HAP-1 (cell line): ENCODE data around the gene ADGRL3.
"Not testable (repeated sequence)": the region's sequence is repeated elsewhere in the genome, so short reads cannot be mapped to it uniquely, and the experiment has no call there.

Source experiments
- DNase-seq, 2 experiments: peaks; one replicate each; pipeline ENCODE4 v3.0.0-alpha.2; 2016 to 2020; ENCODE audit warnings: low spot score in 2 of 2
- H3K27me3 ChIP-seq: fragments of 250-450 bp; sonication (Bioruptor Pico); 2 replicates; pipeline ENCODE4 v1.5.1; 2020; ENCODE audit warnings: low read depth, mild to moderate bottlenecking, moderate library complexity
- H3K36me3 ChIP-seq: fragments of 250-450 bp; sonication (Bioruptor Pico); replicated peaks from 2 replicates; pipeline ENCODE4 v1.5.1; 2020; ENCODE audit warnings: mild to moderate bottlenecking
- H3K4me1 ChIP-seq: fragments of 250-450 bp; sonication (Bioruptor Pico); 2 replicates; pipeline ENCODE4 v1.5.1; 2020; ENCODE audit warnings: mild to moderate bottlenecking
- H3K4me3 ChIP-seq: fragments of 250-450 bp; sonication (Bioruptor Pico); 2 replicates; pipeline ENCODE4 v1.5.1; 2020; ENCODE audit warnings: mild to moderate bottlenecking, moderate library complexity
- H3K9me3 ChIP-seq: fragments of 250-450 bp; sonication (Bioruptor Pico); 2 replicates; pipeline ENCODE4 v1.5.1; 2020; ENCODE audit warnings: mild to moderate bottlenecking, moderate library complexity
- in situ Hi-C: fragments of 300-500 bp; cut with MboI; formaldehyde crosslinking; loops from 3 replicates; pipeline ENCODE4 v1.14.3; 2020; ENCODE audit warnings: low sequenced_read_pairs, inconsistent platforms, mixed read lengths

The ADGRL3 gene

GRCh38 chr4:61501812-61502211 is 301.7 kb downstream of the ADGRL3 start:
- Histone ChIP-seq H3K4me1 (peaks cover 16% of the 10 kb centered on the region), H3K27me3 (no peaks in the 10 kb centered on the region), H3K36me3 (no peaks in the 10 kb centered on the region), H3K9me3 (no peaks in the 10 kb centered on the region), H3K4me3 (no peak overlapping the region)
- DNase-seq = no peak
- in situ Hi-C loops = no loop called here

GRCh38 chr4:61505773-61506685 is 305.9 kb downstream of the ADGRL3 start:
- Histone ChIP-seq H3K9me3 (no peaks in the 10 kb centered on the region), H3K4me3 (no peak overlapping the region), H3K27me3 (no peaks in the 10 kb centered on the region), H3K4me1 (peaks cover 25% of the 10 kb centered on the region), H3K36me3 (no peaks in the 10 kb centered on the region)
- DNase-seq = peak; percentile 38 to 99
- in situ Hi-C loops = no loop called here

GRCh38 chr4:61507091-61507490 is 307.0 kb downstream of the ADGRL3 start:
- Histone ChIP-seq H3K4me1 (peaks cover 28% of the 10 kb centered on the region), H3K27me3 (no peaks in the 10 kb centered on the region), H3K9me3 (no peaks in the 10 kb centered on the region), H3K36me3 (no peaks in the 10 kb centered on the region), H3K4me3 (no peak overlapping the region)
- DNase-seq = peak in 1 of 2 experiments; percentile 87
- in situ Hi-C loops = no loop called here

GRCh38 chr4:61509721-61510241 is 309.7 kb downstream of the ADGRL3 start:
- in situ Hi-C loops, DNase-seq, H3K27me3 ChIP-seq, H3K9me3 ChIP-seq, H3K4me3 ChIP-seq, H3K36me3 ChIP-seq: not testable (repeated sequence)
- peaks cover 36% of the 10 kb centered on the region for H3K4me1 ChIP-seq

GRCh38 chr4:61511716-61512488 is 311.8 kb downstream of the ADGRL3 start:
- in situ Hi-C loops = no loop called here
- Histone ChIP-seq H3K4me3 (no peak overlapping the region), H3K9me3 (no peaks in the 10 kb centered on the region), H3K36me3 (no peaks in the 10 kb centered on the region), H3K4me1 (peaks cover 33% of the 10 kb centered on the region), H3K27me3 (no peaks in the 10 kb centered on the region)
- DNase-seq = no peak

GRCh38 chr4:61514991-61515390 is 314.9 kb downstream of the ADGRL3 start:
- Histone ChIP-seq H3K27me3 (no peaks in the 10 kb centered on the region), H3K9me3 (no peaks in the 10 kb centered on the region), H3K4me1 (peaks cover 18% of the 10 kb centered on the region), H3K36me3 (no peaks in the 10 kb centered on the region), H3K4me3 (no peak overlapping the region)
- peak; percentile 35 to 59 for DNase-seq
- in situ Hi-C loops = no loop called here

GRCh38 chr4:61517144-61517543 is 317.0 kb downstream of the ADGRL3 start:
- no peaks in the 10 kb centered on the region for H3K36me3 ChIP-seq
- no peaks in the 10 kb centered on the region for H3K9me3 ChIP-seq
- in situ Hi-C loops = no loop called here
- H3K27me3 ChIP-seq = no peaks in the 10 kb centered on the region
- peaks cover 15% of the 10 kb centered on the region for H3K4me1 ChIP-seq
- no peak for DNase-seq
- H3K4me3 ChIP-seq = no peak overlapping the region

GRCh38 chr4:61520166-61520565 is 320.0 kb downstream of the ADGRL3 start:
- in situ Hi-C loops = no loop called here
- Histone ChIP-seq H3K4me1 (peaks cover 7% of the 10 kb centered on the region), H3K4me3 (no peak overlapping the region), H3K27me3 (no peaks in the 10 kb centered on the region), H3K9me3 (no peaks in the 10 kb centered on the region), H3K36me3 (no peaks in the 10 kb centered on the region)
- no peak for DNase-seq

GRCh38 chr4:61520681-61521160 is 320.6 kb downstream of the ADGRL3 start:
- H3K9me3 ChIP-seq = no peaks in the 10 kb centered on the region
- no peaks in the 10 kb centered on the region for H3K27me3 ChIP-seq
- H3K4me3 ChIP-seq = no peak overlapping the region
- in situ Hi-C loops = no loop called here
- H3K4me1 ChIP-seq = peaks cover 4% of the 10 kb centered on the region
- DNase-seq = no peak
- H3K36me3 ChIP-seq = no peaks in the 10 kb centered on the region

- Histone ChIP-seq H3K27me3 (no peaks in the 10 kb centered on the region), H3K4me1 (peaks cover 4% of the 10 kb centered on the region), H3K36me3 (no peaks in the 10 kb centered on the region), H3K4me3 (no peak overlapping the region), H3K9me3 (no peaks in the 10 kb centered on the region)
- in situ Hi-C loops = no loop called here
- DNase-seq = no peak
Observed at GRCh38 chr4:61521451-61521850, 321.3 kb downstream of the ADGRL3 start.

- no peak overlapping the region for H3K4me3 ChIP-seq
- peaks cover 4% of the 10 kb centered on the region for H3K4me1 ChIP-seq
- H3K27me3 ChIP-seq = no peaks in the 10 kb centered on the region
- in situ Hi-C loops = no loop called here
- H3K36me3 ChIP-seq = no peaks in the 10 kb centered on the region
- no peaks in the 10 kb centered on the region for H3K9me3 ChIP-seq
- DNase-seq = no peak
Observed at GRCh38 chr4:61522312-61522711, 322.2 kb downstream of the ADGRL3 start.

GRCh38 chr4:61527888-61528287 is 327.8 kb downstream of the ADGRL3 start:
- no peaks in the 10 kb centered on the region for H3K36me3 ChIP-seq
- DNase-seq = no peak
- no peak overlapping the region for H3K4me3 ChIP-seq
- H3K4me1 ChIP-seq = peaks cover 8% of the 10 kb centered on the region
- no peaks in the 10 kb centered on the region for H3K27me3 ChIP-seq
- no peaks in the 10 kb centered on the region for H3K9me3 ChIP-seq
- in situ Hi-C loops = no loop called here

- in situ Hi-C loops = no loop called here
- Histone ChIP-seq H3K4me1 (peaks cover 4% of the 10 kb centered on the region), H3K36me3 (no peaks in the 10 kb centered on the region), H3K4me3 (no peak overlapping the region), H3K9me3 (no peaks in the 10 kb centered on the region), H3K27me3 (no peaks in the 10 kb centered on the region)
- DNase-seq = no peak
Observed at GRCh38 chr4:61528595-61528994, 328.5 kb downstream of the ADGRL3 start.

GRCh38 chr4:61531188-61531587 is 331.1 kb downstream of the ADGRL3 start:
- no peaks in the 10 kb centered on the region for H3K27me3 ChIP-seq
- DNase-seq = peak; percentile 38 to 52
- peaks cover 4% of the 10 kb centered on the region; the same call in 1 of the 2 replicates for H3K4me1 ChIP-seq
- H3K9me3 ChIP-seq = 0 out of 2 replicates have a peak, but pooled peaks cover 2% of the 10 kb centered on the region
- no peaks in the 10 kb centered on the region for H3K36me3 ChIP-seq
- in situ Hi-C loops = no loop called here
- no peak overlapping the region for H3K4me3 ChIP-seq
